Measurements from ENCODE around the gene COX20.

Gene COX20

DNA sequence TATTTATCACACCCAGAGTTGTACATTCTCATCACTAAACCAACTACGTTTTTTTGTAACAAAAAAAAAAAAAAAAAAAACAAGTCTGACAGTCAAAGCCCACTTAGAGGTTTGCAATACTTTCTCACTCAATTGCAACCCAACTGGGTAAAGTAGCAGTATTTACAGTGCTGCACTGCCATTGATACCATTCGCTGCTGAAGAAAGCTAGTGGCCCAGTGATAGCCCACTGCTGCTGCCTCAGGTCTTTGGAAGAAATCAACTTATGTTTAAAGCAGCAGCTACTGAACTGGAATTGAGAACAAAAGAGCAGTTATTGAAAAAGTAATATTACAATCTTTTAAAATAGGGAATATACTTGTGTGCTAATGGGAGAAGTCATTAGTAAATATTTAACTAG is 26.2 kb downstream of the COX20 start:
- peak overlapping the region; percentile 97 for H3K9ac ChIP-seq (ENCODE audit: insufficient read length)
- H3K27ac ChIP-seq = peak overlapping the region; percentile 90; the same call in 1 of the 2 replicates
- TF ChIP-seq FOXP2 (optimal IDR thresholded peaks at IDR 0.05; ENCODE audit: control extremely low read depth, extremely low read length, insufficient read depth) (no peak), POLR2AphosphoS5 (IDR thresholded peaks at IDR 0.05; ENCODE audit: borderline replicate concordance, low read depth, low read length) (no peak)
- H3K9me3 ChIP-seq (ENCODE audit: low read depth, low read length) = no peaks in the 10 kb centered on the region
- H3K4me3 ChIP-seq = peak overlapping the region; percentile 93
- no peak for DNase-seq (ENCODE audit: low read depth, low spot score)
- peaks cover 66% of the 10 kb centered on the region for H3K36me3 ChIP-seq (ENCODE audit: insufficient read depth, low read length)

DNA sequence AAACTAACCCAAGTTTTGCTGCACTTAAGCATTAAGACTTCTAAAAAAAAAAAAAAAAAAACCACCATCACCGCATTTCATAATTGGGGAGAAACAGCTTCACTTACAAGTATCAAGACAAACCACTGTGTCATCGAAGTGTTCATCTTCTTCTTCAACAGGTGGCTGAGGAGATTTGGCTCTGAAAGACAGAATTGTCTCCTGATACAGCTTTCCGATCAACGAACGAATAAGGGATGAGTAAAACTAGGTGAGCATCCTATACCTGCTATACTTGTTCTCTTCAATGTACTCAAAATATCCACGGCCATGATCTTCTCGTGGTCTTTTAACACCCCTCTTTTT is 26.9 kb downstream of the COX20 start:
- Histone ChIP-seq H3K4me3 (peak overlapping the region; percentile 93), H3K36me3 (ENCODE audit: insufficient read depth, low read length) (peaks cover 60% of the 10 kb centered on the region)
- TF ChIP-seq FOXP2 (optimal IDR thresholded peaks at IDR 0.05; ENCODE audit: control extremely low read depth, extremely low read length, insufficient read depth) (no peak), EZH2 (IDR thresholded peaks at IDR 0.05) (no peak), POLR2AphosphoS5 (IDR thresholded peaks at IDR 0.05; ENCODE audit: borderline replicate concordance, low read depth, low read length) (peak; percentile 29; the same call in 1 of the 2 replicates)

DNA sequence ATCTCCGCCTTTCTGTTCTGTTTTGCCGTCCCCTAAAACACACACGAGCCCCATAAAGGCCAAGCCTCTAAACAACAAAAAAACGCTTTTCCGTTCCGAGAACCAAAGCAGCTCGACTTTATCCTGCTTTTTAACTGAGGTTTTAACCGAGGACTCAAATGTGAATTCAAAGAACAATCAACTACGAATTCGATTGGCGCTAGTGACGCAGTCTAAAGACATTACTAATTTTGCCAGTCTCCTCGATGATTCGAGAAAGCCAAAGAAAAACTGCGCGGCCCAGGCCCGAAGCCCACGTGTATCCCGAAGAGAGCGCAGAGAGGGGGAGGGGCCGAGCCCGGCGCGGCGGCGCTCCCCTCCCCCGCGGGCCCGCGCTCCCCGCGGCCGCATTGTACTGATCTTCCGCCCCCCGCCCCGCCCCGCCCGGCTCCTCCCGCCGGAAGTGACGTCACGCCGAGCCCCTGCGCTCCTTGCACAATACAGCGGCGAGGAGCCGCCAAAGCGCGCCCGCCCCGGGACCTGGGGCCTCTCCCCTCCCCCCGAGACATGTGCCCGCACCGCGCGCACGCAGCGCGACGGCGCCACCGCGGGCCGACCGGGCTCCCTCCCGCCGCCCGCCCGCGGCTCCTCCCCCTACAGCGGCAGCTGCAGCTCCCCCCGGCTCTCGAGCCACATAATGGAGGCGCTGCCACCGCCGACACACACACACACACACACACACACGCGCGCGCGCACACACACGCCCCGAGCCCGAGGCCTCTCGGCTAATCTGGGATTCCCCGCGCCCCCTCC is 27.4 kb downstream of the COX20 start:
- peak overlapping the region; percentile 93 for H3K4me3 ChIP-seq
- H3K9ac ChIP-seq (ENCODE audit: insufficient read length) = peak overlapping the region; percentile 97
- H3K9me3 ChIP-seq (ENCODE audit: low read depth, low read length) = no peaks in the 10 kb centered on the region
- TF ChIP-seq POLR2AphosphoS5 (IDR thresholded peaks at IDR 0.05; ENCODE audit: borderline replicate concordance, low read depth, low read length) = no peak; the same call in 1 of the 2 replicates
- TF ChIP-seq EZH2 (IDR thresholded peaks at IDR 0.05) = no peak
- TF ChIP-seq FOXP2 (optimal IDR thresholded peaks at IDR 0.05; ENCODE audit: control extremely low read depth, extremely low read length, insufficient read depth) = no peak
- DNase-seq (ENCODE audit: low read depth, low spot score) = peak; percentile 48
- peaks cover 54% of the 10 kb centered on the region for H3K36me3 ChIP-seq (ENCODE audit: insufficient read depth, low read length)
- peak overlapping the region; percentile 99 for H3K27ac ChIP-seq

More for the DNA sequence above, 26.9 kb downstream of the COX20 start:
- H3K27ac ChIP-seq = peak overlapping the region; percentile 90
- no peak for DNase-seq (ENCODE audit: low read depth, low spot score)
- H3K9me3 ChIP-seq (ENCODE audit: low read depth, low read length) = no peaks in the 10 kb centered on the region
- peak overlapping the region; percentile 97 for H3K9ac ChIP-seq (ENCODE audit: insufficient read length)

DNA sequence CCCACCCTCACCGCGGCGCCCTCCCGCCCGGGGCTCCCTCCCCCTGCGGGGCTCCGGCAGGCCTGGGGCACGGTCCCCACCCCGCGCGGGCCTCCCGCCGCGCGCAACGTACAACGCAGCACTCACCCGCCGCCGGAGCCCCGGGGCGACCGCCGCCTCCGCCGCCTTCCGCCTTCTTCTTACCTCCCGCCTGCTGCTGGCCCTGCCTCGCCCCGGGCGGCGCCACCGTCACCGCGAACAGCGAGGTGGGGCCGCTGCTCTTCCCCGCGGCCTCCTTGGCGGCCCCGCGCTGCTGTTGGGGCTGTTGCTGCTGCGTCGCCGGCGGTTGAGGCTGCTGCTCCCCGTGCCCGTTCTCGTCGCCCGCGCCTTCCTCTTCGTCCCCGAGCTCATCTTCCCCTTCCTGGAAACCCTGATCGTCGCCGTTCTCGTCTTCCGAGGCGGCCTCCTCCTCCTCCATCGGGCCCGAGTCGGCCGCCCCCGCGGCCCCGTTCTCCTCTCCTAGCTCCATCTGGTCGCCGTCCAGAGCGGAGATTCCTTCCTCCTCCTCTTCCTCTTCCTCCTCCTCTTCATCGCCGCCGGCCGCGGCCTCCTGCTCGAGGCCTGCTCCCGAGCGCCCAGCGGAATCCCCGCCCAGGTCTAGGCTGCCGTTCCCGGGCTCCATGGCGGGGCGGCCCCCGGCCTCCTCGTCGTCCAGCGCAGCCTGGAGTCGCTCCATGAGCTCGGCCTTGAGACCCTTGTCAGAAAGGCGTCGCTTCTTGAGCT is 28.2 kb downstream of the COX20 start:
- TF ChIP-seq POLR2AphosphoS5 (IDR thresholded peaks at IDR 0.05; ENCODE audit: borderline replicate concordance, low read depth, low read length) (no peak; the same call in 1 of the 2 replicates), FOXP2 (optimal IDR thresholded peaks at IDR 0.05; ENCODE audit: control extremely low read depth, extremely low read length, insufficient read depth) (no peak), EZH2 (IDR thresholded peaks at IDR 0.05) (no peak)
- Histone ChIP-seq H3K9ac (ENCODE audit: insufficient read length) (peak overlapping the region; percentile 97), H3K27ac (peak overlapping the region; percentile 99), H3K36me3 (ENCODE audit: insufficient read depth, low read length) (peaks cover 46% of the 10 kb centered on the region), H3K4me3 (peak overlapping the region; percentile 93), H3K9me3 (ENCODE audit: low read depth, low read length) (no peaks in the 10 kb centered on the region)
- no peak for DNase-seq (ENCODE audit: low read depth, low spot score)

DNA sequence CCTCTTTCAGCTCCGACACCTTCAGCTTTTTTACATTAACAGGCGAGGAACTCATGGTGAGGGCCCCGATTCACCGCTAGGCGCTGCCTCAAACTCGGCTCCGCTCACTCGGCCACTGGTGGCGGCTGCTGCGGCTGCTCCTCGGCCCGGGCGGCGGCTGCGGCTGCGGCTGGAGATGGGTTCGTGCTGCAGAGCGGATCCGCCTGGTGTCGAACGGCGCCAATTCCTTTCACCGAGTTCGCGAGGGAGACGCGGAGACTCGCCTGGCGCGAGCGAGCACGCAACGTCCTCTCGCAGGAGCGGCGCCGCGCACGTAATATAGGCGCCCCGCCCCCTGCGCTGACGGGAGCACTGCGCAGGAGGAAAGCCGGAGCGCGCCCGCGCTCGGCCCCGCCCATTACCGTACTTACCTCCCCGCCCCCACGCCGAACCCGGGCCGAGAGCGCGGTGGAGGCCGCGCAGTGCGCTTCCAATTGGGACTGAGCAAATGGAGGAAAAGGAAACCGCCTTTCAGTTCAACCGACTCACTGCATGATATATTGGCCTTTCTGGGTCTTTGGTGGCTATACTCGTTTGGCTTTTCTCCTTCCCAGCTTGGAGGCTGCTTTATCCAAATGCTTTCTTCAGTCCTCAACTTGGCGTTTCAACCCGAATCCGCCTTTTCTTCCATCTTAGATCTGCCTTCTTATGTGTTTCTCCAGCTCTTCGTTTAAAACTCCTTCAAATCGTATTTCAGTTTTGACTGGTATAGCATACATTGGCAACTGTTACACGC is 29.0 kb downstream of the COX20 start, which contains the start of gene HNRNPU:
HNRNPU (minus strand) TSS at position 291 of the 775 bp plus-strand sequence; CDS start at position 55, 236 bp downstream.
- TF ChIP-seq FOXP2 (optimal IDR thresholded peaks at IDR 0.05; ENCODE audit: control extremely low read depth, extremely low read length, insufficient read depth) (no peak), EZH2 (IDR thresholded peaks at IDR 0.05) (no peak), POLR2AphosphoS5 (IDR thresholded peaks at IDR 0.05; ENCODE audit: borderline replicate concordance, low read depth, low read length) (peak; percentile 94)
- peaks cover 38% of the 10 kb centered on the region for H3K36me3 ChIP-seq (ENCODE audit: insufficient read depth, low read length)
- no peaks in the 10 kb centered on the region for H3K9me3 ChIP-seq (ENCODE audit: low read depth, low read length)
- peak within 1 kb of the TSS; percentile 99 for H3K27ac ChIP-seq
- peak within 1 kb of the TSS; percentile 93 for H3K4me3 ChIP-seq
- DNase-seq (ENCODE audit: low read depth, low spot score) = peak; percentile 66
- peak within 1 kb of the TSS; percentile 97 for H3K9ac ChIP-seq (ENCODE audit: insufficient read length)

DNA sequence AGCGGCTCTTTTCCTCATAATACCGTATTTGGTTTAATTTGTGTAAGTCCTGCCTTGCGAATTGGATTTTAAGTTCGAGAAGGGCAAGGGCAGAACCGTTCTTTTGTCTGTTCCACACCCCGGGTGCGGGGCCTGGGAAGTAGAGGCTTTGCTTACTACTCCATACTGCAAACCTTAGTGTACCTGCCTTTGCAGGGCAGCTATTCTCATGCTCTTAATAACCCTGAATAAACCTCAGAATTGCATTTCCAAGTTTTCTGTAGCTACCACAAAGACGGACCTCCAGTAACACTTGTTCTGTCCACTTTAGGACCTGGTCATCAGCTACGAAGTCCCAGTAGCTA is 29.5 kb downstream of the COX20 start:
- no peak for TF ChIP-seq POLR2AphosphoS5 (IDR thresholded peaks at IDR 0.05; ENCODE audit: borderline replicate concordance, low read depth, low read length)
- no peak for TF ChIP-seq FOXP2 (optimal IDR thresholded peaks at IDR 0.05; ENCODE audit: control extremely low read depth, extremely low read length, insufficient read depth)
- no peak for TF ChIP-seq EZH2 (IDR thresholded peaks at IDR 0.05)
- no peak for DNase-seq (ENCODE audit: low read depth, low spot score)

DNA sequence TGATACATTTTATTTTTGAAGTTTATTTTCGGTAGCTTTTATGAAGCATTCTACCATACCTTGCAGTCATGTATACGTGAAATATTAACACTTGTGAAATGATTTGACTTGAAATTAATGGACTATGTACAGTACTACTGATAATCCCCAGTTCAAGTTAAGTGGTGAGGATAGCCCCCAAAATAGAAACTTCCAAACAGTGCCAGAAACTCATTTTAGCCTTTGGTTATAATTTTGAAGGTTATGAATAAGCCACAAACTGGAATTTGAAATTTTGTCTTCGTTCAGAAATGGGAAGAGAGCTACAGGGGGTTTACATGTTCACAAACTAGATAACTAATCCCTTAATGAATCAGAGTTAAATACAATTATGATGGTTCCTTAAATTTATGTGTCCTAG is 30.4 kb downstream of the COX20 start:
- Histone ChIP-seq H3K9ac (ENCODE audit: insufficient read length) (peak overlapping the region; percentile 96), H3K36me3 (ENCODE audit: insufficient read depth, low read length) (peaks cover 25% of the 10 kb centered on the region), H3K9me3 (ENCODE audit: low read depth, low read length) (no peaks in the 10 kb centered on the region), H3K4me3 (peak overlapping the region; percentile 93), H3K27ac (peak overlapping the region; percentile 99)
- DNase-seq (ENCODE audit: low read depth, low spot score) = no peak
- TF ChIP-seq POLR2AphosphoS5 (IDR thresholded peaks at IDR 0.05; ENCODE audit: borderline replicate concordance, low read depth, low read length) (no peak), EZH2 (IDR thresholded peaks at IDR 0.05) (no peak), FOXP2 (optimal IDR thresholded peaks at IDR 0.05; ENCODE audit: control extremely low read depth, extremely low read length, insufficient read depth) (no peak)

More for the DNA sequence above, 29.5 kb downstream of the COX20 start:
- Histone ChIP-seq H3K9ac (ENCODE audit: insufficient read length) (peak overlapping the region; percentile 96), H3K9me3 (ENCODE audit: low read depth, low read length) (no peaks in the 10 kb centered on the region), H3K27ac (peak overlapping the region; percentile 99), H3K4me3 (peak overlapping the region; percentile 93), H3K36me3 (ENCODE audit: insufficient read depth, low read length) (peaks cover 33% of the 10 kb centered on the region)
